Activated CD8-positive, alpha-beta memory T cell treated with anti-CD3 and anti-CD28 coated beads for 36 hours (primary cell): ENCODE measurements around the gene TTC9C. TPM values are rescaled to one million over a fixed set of nuclear protein-coding genes. Genes with fewer than 3 reads are reported as not detected.

Experiments used
- CTCF ChIA-PET: fragments of 350-600 bp; sonication (Branson Sonifier 250); formaldehyde crosslinking; loops from one replicate; lab custom pipeline; 2021; ENCODE audit warnings: antibody characterized with exemption; lab: Charles Lee
- POLR2A ChIA-PET: fragments of 350-600 bp; sonication (Branson Sonifier 250); formaldehyde crosslinking; loops from one replicate; lab custom pipeline; 2021; ENCODE audit warnings: antibody characterized with exemption; lab: Charles Lee
- total RNA-seq, 2 experiments: library from RNA; stranded (reverse); gene quantifications; one replicate each; pipeline ENCODE4 v1.2.3, GENCODE V29; 2021

TTC9C gene
- total RNA-seq, 2 experiments from 2014 or later: 31.6 to 33.2 TPM

GRCh38 chr11:62707277-62707861, 20.9 kb upstream of the TTC9C start, which contains the start of the genes BSCL2 and GNG3:
TSS of gene BSCL2 (minus strand) at chr11:62707424. CDS start at chr11:62707195, 229 bp downstream.
TSS of gene GNG3 (plus strand) at chr11:62707676. CDS start at chr11:62708296, 620 bp downstream.
- POLR2A ChIA-PET: interaction anchor here (1.2 kb wide), 1 partner anchor 116 kb away, joined by 4 read pairs; the partner anchor contains the start of gene TUT1
- CTCF ChIA-PET: interaction anchor here (1.0 to 3.4 kb wide), 3 partner anchors 13 to 317 kb away, joined by 3 to 20 read pairs (median 3); no protein-coding TSS in a partner anchor

- CTCF ChIA-PET: interaction anchor here (3.4 kb wide), 1 partner anchor 14 kb away, joined by 20 read pairs; no protein-coding TSS in a partner anchor
- POLR2A ChIA-PET: interaction anchor here (0.6 to 2.2 kb wide), 4 partner anchors 19 to 133 kb away, joined by 3 to 6 read pairs (median 4); partner anchors contain the start of genes GANAB, HNRNPUL2 and MTA2
Observed at GRCh38 chr11:62708392-62708791, 19.9 kb upstream of the TTC9C start.

- ChIA-PET CTCF (interaction anchor here (0.6 to 1.5 kb wide), 2 partner anchors 19 to 367 kb away, joined by 3 to 4 read pairs; partner anchors contain the start of gene HNRNPUL2), POLR2A (interaction anchor here (0.6 to 2.2 kb wide), 7 partner anchors 19 to 147 kb away, joined by 3 to 6 read pairs (median 3); partner anchors contain the start of genes GANAB, HNRNPUL2, MTA2 and NXF1)
Observed at GRCh38 chr11:62708793-62709192, 19.5 kb upstream of the TTC9C start.

GRCh38 chr11:62709247-62710000, 18.9 kb upstream of the TTC9C start:
- ChIA-PET CTCF (interaction anchor here (0.6 to 1.5 kb wide), 2 partner anchors 18 to 367 kb away, joined by 3 to 4 read pairs; partner anchors contain the start of gene HNRNPUL2), POLR2A (interaction anchor here (0.6 to 2.2 kb wide), 8 partner anchors 16 to 146 kb away, joined by 3 to 6 read pairs (median 3); partner anchors contain the start of genes C11orf98, CSKMT, GANAB and HNRNPUL2)

GRCh38 chr11:62710001-62710345, 18.3 kb upstream of the TTC9C start:
- ChIA-PET CTCF (interaction anchor here (1.5 kb wide), 1 partner anchor 17 kb away, joined by 4 read pairs; the partner anchor contains the start of gene HNRNPUL2), POLR2A (interaction anchor here (0.6 to 2.2 kb wide), 6 partner anchors 16 to 146 kb away, joined by 3 to 6 read pairs (median 3); partner anchors contain the start of genes C11orf98, CSKMT, MTA2 and NXF1)

- CTCF ChIA-PET: interaction anchor here (0.6 to 0.7 kb wide), 2 partner anchors 264 to 1322 kb away, joined by 3 read pairs; no protein-coding TSS in a partner anchor
- POLR2A ChIA-PET: interaction anchor here (0.6 to 1.2 kb wide), 2 partner anchors 37 to 41 kb away, joined by 4 read pairs; partner anchors contain the start of genes LBHD1 and UQCC3
Observed at GRCh38 chr11:62712276-62712812, 15.9 kb upstream of the TTC9C start.

- POLR2A ChIA-PET: no interaction called here
Observed at GRCh38 chr11:62712861-62713260, 15.4 kb upstream of the TTC9C start.

GRCh38 chr11:62713343-62713742, 14.9 kb upstream of the TTC9C start:
- ChIA-PET CTCF (interaction anchor here (1.1 kb wide), 1 partner anchor 56 kb away, joined by 3 read pairs; no protein-coding TSS in a partner anchor), POLR2A (no interaction called here)

More at GRCh38 chr11:62712861-62713260, 15.4 kb upstream of the TTC9C start:
- CTCF ChIA-PET: interaction anchor here (0.7 kb wide), 1 partner anchor 263 kb away, joined by 3 read pairs; no protein-coding TSS in a partner anchor

- POLR2A ChIA-PET: interaction anchor here (0.6 kb wide), 1 partner anchor 122 kb away, joined by 5 read pairs; no protein-coding TSS in a partner anchor
Observed at GRCh38 chr11:62715150-62716130, 12.8 kb upstream of the TTC9C start.

GRCh38 chr11:62716206-62716605, 12.1 kb upstream of the TTC9C start:
- ChIA-PET POLR2A (interaction anchor here (0.6 kb wide), 1 partner anchor 123 kb away, joined by 5 read pairs; no protein-coding TSS in a partner anchor), CTCF (interaction anchor here (0.6 to 1.0 kb wide), 2 partner anchors 105 to 150 kb away, joined by 3 read pairs; no protein-coding TSS in a partner anchor)

More at GRCh38 chr11:62715150-62716130, 12.8 kb upstream of the TTC9C start:
- CTCF ChIA-PET: interaction anchor here (0.6 to 1.0 kb wide), 2 partner anchors 104 to 151 kb away, joined by 3 read pairs; no protein-coding TSS in a partner anchor

GRCh38 chr11:62716816-62717215, 11.5 kb upstream of the TTC9C start:
- ChIA-PET CTCF (no interaction called here), POLR2A (interaction anchor here (0.5 to 0.7 kb wide), 2 partner anchors 44 to 113 kb away, joined by 3 to 6 read pairs; no protein-coding TSS in a partner anchor)

- ChIA-PET CTCF (no interaction called here), POLR2A (no interaction called here)
Observed at GRCh38 chr11:62719302-62719978, 8.8 kb upstream of the TTC9C start.

GRCh38 chr11:62721994-62722393, 6.3 kb upstream of the TTC9C start:
- ChIA-PET POLR2A (no interaction called here), CTCF (no interaction called here)

GRCh38 chr11:62724171-62724570, 4.1 kb upstream of the TTC9C start:
- POLR2A ChIA-PET: no interaction called here
- CTCF ChIA-PET: interaction anchor here (0.8 to 1.5 kb wide), 2 partner anchors 40 to 62 kb away, joined by 3 to 8 read pairs; no protein-coding TSS in a partner anchor

GRCh38 chr11:62725646-62726045, 2.6 kb upstream of the TTC9C start:
- POLR2A ChIA-PET: interaction anchor here (0.6 to 2.9 kb wide), 4 partner anchors 16 to 130 kb away, joined by 3 to 13 read pairs (median 4); no protein-coding TSS in a partner anchor
- CTCF ChIA-PET: interaction anchor here (1.0 kb wide), 1 partner anchor 65 kb away, joined by 3 read pairs; no protein-coding TSS in a partner anchor
